ENCODE results near the gene GNAI3.

DNA sequence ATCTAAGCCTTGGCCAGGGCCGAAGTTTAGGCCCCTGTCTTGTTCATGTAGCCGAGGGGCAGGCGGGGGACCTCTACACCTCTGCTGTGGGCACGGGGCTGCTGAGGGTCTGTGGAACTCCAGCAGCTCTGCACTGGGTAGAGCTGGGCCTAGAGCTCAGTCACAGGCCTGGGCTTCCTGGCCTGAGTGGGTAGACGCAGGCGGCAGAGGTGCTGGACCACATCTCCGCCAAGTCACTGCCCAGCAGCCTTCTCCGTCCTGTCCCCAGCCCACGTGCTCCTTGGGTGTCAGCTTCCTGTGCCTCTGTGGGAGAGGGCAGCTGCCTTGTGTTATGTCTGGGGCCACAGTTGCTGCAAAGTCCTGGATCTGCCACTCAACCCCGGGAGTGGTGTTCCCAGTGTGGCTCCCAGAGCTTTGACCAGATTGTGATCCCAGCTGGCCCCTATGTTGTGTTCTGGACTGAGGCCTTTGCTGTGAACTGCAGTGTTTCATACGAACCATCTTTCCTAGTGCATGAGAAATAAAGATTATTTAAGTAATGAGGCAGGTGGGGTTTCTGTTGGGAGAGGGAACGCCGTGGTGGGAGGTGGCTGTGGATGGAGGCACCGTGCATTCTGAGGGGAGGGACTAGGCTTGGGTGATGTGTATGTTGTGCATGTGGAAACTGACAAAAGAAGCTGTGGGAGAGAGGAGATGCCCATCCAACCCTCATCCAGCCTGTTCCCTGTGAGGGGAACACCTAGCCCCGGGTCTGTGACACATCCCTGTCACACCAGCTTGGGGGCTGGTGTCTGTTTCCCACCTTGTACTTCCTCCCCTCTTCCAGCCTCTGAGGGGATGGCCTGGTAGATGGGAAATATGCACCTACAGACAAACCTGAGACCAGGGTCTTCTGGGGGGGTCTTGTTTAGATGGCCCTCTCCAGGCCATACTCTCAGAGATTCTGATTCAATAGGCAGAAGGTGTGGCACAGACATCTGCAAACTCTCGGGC lies 83.4 kb downstream of the GNAI3 start:
- TF ChIP-seq, protein P1, sequence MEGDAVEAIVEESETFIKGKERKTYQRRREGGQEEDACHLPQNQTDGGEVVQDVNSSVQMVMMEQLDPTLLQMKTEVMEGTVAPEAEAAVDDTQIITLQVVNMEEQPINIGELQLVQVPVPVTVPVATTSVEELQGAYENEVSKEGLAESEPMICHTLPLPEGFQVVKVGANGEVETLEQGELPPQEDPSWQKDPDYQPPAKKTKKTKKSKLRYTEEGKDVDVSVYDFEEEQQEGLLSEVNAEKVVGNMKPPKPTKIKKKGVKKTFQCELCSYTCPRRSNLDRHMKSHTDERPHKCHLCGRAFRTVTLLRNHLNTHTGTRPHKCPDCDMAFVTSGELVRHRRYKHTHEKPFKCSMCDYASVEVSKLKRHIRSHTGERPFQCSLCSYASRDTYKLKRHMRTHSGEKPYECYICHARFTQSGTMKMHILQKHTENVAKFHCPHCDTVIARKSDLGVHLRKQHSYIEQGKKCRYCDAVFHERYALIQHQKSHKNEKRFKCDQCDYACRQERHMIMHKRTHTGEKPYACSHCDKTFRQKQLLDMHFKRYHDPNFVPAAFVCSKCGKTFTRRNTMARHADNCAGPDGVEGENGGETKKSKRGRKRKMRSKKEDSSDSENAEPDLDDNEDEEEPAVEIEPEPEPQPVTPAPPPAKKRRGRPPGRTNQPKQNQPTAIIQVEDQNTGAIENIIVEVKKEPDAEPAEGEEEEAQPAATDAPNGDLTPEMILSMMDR (conservative IDR thresholded peaks at IDR 0.05): no peak
- TF ChIP-seq ZFX (IDR thresholded peaks at IDR 0.05): no peak
